Natural killer cell (primary cell): Measurements from ENCODE around the gene FOXD4L1. TPM values are rescaled to one million over a fixed set of nuclear protein-coding genes. Genes with fewer than 3 reads are reported as not detected.

ENCODE experiments used
- total RNA-seq, 4 donors: library from RNA; stranded (reverse); fragments of 120-200 nt in 1 of 4; gene quantifications; one replicate each; pipeline versions ENCODE4 v1.2.3 to v1.2.4, GENCODE V29; 2013 to 2022

Gene FOXD4L1
- total RNA-seq, 3 donors from 2014 or later (not counting 1 experiment from before 2014, with no cell fraction given) = not detected

Other genes with a start within 250 kb of the FOXD4L1 start
- gene PAX8, start 219.7 kb upstream of the FOXD4L1 start, total RNA-seq = 1 to 10 TPM in 1 of 3 donors, under 1 TPM in 2; 0.57 to 1.2 (median 0.65) TPM
- 10 to 100 TPM; 19.1 to 26.7 (median 19.3) TPM for gene ZNG1B, start 61.0 kb upstream of the FOXD4L1 start, total RNA-seq
- 10 to 100 TPM; 16.7 to 23.5 (median 22.5) TPM for gene RABL2A, start 128.6 kb downstream of the FOXD4L1 start, total RNA-seq